ENCODE measurements around the gene SRP14. TPM values are rescaled to one million over a fixed set of nuclear protein-coding genes. Genes with fewer than 3 reads are reported as not detected.

The SRP14 gene
- polyA plus RNA-seq, 2 of the 4 experiments (the other 2 are of a cell fraction) = 306 to 374 TPM

DNA sequence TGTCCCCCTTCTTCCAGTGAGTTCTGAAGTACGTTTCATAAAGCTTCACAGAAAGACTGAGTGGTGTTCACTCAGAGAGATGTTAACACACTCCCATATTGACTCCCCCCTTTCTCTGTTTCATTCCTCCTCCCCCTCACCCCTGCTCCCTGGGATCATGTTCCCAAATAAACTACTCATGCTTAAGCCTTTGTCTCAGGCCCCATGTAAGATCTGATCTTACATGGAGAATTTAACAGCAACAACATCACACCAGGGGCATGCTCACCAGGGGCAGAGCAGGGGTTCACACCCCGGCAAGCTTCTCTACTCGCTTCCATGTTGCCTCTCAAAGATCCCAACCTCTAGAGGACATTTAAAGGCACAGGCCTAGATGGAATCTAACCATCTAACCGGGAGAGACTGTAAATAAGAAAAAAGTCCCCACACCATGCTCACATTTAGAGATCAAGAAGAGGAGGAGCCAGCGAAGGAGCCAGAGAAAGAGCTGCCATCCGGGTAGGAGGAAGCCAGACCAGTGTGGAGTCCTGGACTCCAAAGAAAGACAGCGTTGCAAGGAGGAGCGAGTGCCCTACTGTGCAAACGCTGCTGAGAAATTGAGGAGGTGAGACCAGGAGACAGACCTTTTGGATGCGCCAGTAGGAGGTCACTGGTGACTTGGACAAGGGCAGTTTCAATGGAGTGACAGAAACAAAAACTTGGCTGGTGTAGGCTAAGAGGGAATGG, 21.4 kb upstream of the SRP14 start:
- TF ChIP-seq, protein P1, sequence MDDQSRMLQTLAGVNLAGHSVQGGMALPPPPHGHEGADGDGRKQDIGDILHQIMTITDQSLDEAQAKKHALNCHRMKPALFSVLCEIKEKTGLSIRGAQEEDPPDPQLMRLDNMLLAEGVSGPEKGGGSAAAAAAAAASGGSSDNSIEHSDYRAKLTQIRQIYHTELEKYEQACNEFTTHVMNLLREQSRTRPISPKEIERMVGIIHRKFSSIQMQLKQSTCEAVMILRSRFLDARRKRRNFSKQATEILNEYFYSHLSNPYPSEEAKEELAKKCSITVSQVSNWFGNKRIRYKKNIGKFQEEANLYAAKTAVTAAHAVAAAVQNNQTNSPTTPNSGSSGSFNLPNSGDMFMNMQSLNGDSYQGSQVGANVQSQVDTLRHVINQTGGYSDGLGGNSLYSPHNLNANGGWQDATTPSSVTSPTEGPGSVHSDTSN (IDR thresholded peaks at IDR 0.05) = no peak
- TF ChIP-seq, protein P2, sequence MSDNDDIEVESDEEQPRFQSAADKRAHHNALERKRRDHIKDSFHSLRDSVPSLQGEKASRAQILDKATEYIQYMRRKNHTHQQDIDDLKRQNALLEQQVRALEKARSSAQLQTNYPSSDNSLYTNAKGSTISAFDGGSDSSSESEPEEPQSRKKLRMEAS (IDR thresholded peaks at IDR 0.05) = no peak
- TF ChIP-seq, protein P3, sequence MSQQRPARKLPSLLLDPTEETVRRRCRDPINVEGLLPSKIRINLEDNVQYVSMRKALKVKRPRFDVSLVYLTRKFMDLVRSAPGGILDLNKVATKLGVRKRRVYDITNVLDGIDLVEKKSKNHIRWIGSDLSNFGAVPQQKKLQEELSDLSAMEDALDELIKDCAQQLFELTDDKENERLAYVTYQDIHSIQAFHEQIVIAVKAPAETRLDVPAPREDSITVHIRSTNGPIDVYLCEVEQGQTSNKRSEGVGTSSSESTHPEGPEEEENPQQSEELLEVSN (IDR thresholded peaks at IDR 0.05; ENCODE audit: borderline replicate concordance, low read depth) = no peak
- TF ChIP-seq ESRRA (IDR thresholded peaks at IDR 0.05; ENCODE audit: borderline replicate concordance, low read length) = no peak
- TF ChIP-seq ZSCAN20 (CRISPR knock-in tag; IDR thresholded peaks at IDR 0.05) = no peak
- no peak for TF ChIP-seq NR3C1 (IDR thresholded peaks at IDR 0.05)
- TF ChIP-seq, protein P4, sequence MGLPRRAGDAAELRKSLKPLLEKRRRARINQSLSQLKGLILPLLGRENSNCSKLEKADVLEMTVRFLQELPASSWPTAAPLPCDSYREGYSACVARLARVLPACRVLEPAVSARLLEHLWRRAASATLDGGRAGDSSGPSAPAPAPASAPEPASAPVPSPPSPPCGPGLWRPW (IDR thresholded peaks at IDR 0.05) = no peak
- no peak for TF ChIP-seq CHD4 (IDR thresholded peaks at IDR 0.05; ENCODE audit: borderline replicate concordance)
- TF ChIP-seq, protein P5, sequence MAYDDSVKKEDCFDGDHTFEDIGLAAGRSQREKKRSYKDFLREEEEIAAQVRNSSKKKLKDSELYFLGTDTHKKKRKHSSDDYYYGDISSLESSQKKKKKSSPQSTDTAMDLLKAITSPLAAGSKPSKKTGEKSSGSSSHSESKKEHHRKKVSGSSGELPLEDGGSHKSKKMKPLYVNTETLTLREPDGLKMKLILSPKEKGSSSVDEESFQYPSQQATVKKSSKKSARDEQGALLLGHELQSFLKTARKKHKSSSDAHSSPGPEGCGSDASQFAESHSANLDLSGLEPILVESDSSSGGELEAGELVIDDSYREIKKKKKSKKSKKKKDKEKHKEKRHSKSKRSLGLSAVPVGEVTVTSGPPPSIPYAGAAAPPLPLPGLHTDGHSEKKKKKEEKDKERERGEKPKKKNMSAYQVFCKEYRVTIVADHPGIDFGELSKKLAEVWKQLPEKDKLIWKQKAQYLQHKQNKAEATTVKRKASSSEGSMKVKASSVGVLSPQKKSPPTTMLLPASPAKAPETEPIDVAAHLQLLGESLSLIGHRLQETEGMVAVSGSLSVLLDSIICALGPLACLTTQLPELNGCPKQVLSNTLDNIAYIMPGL (CRISPR knock-in tag; IDR thresholded peaks at IDR 0.05; ENCODE audit: borderline replicate concordance) = no peak
- no peak for TF ChIP-seq SREBF2 (IDR thresholded peaks at IDR 0.05)
- TF ChIP-seq ZFP36 (IDR thresholded peaks at IDR 0.05; ENCODE audit: borderline replicate concordance, partially characterized antibody) = no peak
- ChIA-PET CTCF (interaction anchor here (1.1 to 2.4 kb wide), 4 partner anchors 45 to 219 kb away, joined by 3 to 8 read pairs (median 3); no protein-coding TSS in a partner anchor), POLR2A (no interaction called here)
- no peaks in the 10 kb centered on the region for H3K9me3 ChIP-seq
- DNase-seq (ENCODE audit: low read depth in 1 of 2, low spot score in 1 of 2) (no peak), ATAC-seq (no peak), FAIRE-seq (no peak)
- 88% methylated on average over 10 of the region's 10 CpGs for WGBS (ENCODE audit: missing lambda C conversion rate)
- H3K4me3 ChIP-seq = no peak overlapping the region
- H3K4me2 ChIP-seq = no peak overlapping the region
- no peak overlapping the region for H3K27ac ChIP-seq
- peaks cover 25% of the 10 kb centered on the region for H3K4me1 ChIP-seq

DNA sequence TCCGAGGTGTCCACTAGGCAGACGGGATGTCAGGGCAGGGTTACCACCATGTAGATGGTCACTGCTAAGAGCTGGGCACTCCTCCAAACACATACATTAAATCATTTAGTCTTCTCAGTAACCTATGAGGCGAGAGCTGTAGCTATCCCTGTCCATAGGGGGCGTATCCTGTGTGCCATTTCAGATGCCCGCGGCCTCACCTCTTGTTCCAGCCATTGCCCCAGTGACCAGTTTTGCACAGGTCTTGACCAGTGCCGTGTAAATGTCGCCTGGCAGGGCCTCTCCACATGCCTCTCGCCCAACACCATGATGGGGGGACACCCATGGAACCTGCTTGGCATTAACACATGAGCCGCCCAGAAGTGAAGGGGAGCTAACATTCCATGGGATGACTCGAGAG, 20.8 kb upstream of the SRP14 start:
- H3K4me1 ChIP-seq = peaks cover 21% of the 10 kb centered on the region

More for the DNA sequence above, 20.8 kb upstream of the SRP14 start:
- DNase-seq (ENCODE audit: low read depth in 1 of 2, low spot score in 1 of 2) (no peak), FAIRE-seq (no peak), ATAC-seq (no peak)
- H3K4me3 ChIP-seq = no peak overlapping the region
- TF ChIP-seq, protein P6, sequence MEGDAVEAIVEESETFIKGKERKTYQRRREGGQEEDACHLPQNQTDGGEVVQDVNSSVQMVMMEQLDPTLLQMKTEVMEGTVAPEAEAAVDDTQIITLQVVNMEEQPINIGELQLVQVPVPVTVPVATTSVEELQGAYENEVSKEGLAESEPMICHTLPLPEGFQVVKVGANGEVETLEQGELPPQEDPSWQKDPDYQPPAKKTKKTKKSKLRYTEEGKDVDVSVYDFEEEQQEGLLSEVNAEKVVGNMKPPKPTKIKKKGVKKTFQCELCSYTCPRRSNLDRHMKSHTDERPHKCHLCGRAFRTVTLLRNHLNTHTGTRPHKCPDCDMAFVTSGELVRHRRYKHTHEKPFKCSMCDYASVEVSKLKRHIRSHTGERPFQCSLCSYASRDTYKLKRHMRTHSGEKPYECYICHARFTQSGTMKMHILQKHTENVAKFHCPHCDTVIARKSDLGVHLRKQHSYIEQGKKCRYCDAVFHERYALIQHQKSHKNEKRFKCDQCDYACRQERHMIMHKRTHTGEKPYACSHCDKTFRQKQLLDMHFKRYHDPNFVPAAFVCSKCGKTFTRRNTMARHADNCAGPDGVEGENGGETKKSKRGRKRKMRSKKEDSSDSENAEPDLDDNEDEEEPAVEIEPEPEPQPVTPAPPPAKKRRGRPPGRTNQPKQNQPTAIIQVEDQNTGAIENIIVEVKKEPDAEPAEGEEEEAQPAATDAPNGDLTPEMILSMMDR (IDR thresholded peaks at IDR 0.05) = no peak
- TF ChIP-seq HOXA7 (CRISPR knock-in tag; IDR thresholded peaks at IDR 0.05) (no peak), SREBF2 (IDR thresholded peaks at IDR 0.05) (no peak), CHD4 (IDR thresholded peaks at IDR 0.05; ENCODE audit: borderline replicate concordance) (no peak)
- WGBS (ENCODE audit: missing lambda C conversion rate) = 79% methylated on average over 11 of the region's 11 CpGs
- no peak overlapping the region for H3K4me2 ChIP-seq
- no peak overlapping the region for H3K27ac ChIP-seq
- ChIA-PET POLR2A (no interaction called here), CTCF (interaction anchor here (1.0 to 2.4 kb wide), 5 partner anchors 46 to 219 kb away, joined by 3 to 8 read pairs (median 3); no protein-coding TSS in a partner anchor)
- no peaks in the 10 kb centered on the region for H3K9me3 ChIP-seq

Measured in A549 (cell line).